GM23338 (cell line): ENCODE measurements around the gene GOLM1. TPM values are rescaled to one million over a fixed set of nuclear protein-coding genes. Genes with fewer than 3 reads are reported as not detected.

ENCODE experiments used
- ATAC-seq: fragments of 200-7000 bp; cut with Tn5 transposase; 3 replicates; pipeline ENCODE4 v1.9.1; 2020
- DNase-seq: peaks from one replicate; pipeline ENCODE4 v3.0.0-alpha.2; 2015; ENCODE audit warnings: low spot score
- H2AFZ ChIP-seq: fragments of 200-600 bp; sonication (generic); 2 replicates; pipeline ENCODE4 v1.8.0; 2016; ENCODE audit warnings: antibody characterized with exemption, mild to moderate bottlenecking, moderate library complexity
- H3F3A ChIP-seq: fragments of 200-600 bp; sonication (generic); replicated peaks from 2 replicates; pipeline ENCODE4 v1.8.0; 2017; ENCODE audit warnings: antibody characterized with exemption, mixed run types, low read depth
- H3K27ac ChIP-seq: fragments of 200-600 bp; sonication (generic); 2 replicates; pipeline ENCODE4 v1.6.1; 2016; ENCODE audit warnings: low read depth
- H3K27me3 ChIP-seq: fragments of 200-600 bp; sonication (generic); 2 replicates; pipeline ENCODE4 v1.8.0; 2016; ENCODE audit warnings: mild to moderate bottlenecking, mixed run types, moderate library complexity; ENCODE audit not compliant: insufficient read depth
- H3K36me3 ChIP-seq: fragments of 200-600 bp; sonication (generic); 2 replicates; pipeline ENCODE4 v1.8.0; 2016; ENCODE audit warnings: mild to moderate bottlenecking; ENCODE audit not compliant: insufficient read depth
- H3K4me1 ChIP-seq: fragments of 200-600 bp; sonication (generic); 2 replicates; pipeline ENCODE4 v1.8.0; 2016; ENCODE audit warnings: mild to moderate bottlenecking, moderate library complexity; ENCODE audit not compliant: insufficient read depth
- H3K4me2 ChIP-seq: fragments of 200-600 bp; sonication (generic); 2 replicates; pipeline ENCODE4 v1.7.1; 2017; ENCODE audit warnings: mixed run types
- H3K4me3 ChIP-seq: fragments of 200-600 bp; sonication (generic); 2 replicates; pipeline ENCODE4 v1.6.1; 2016; ENCODE audit warnings: mixed run types
- H3K79me2 ChIP-seq: fragments of 200-600 bp; sonication (generic); replicated peaks from 2 replicates; pipeline ENCODE4 v1.8.0; 2017; ENCODE audit warnings: mild to moderate bottlenecking; ENCODE audit not compliant: insufficient read depth
- H3K9me2 ChIP-seq: fragments of 200-600 bp; sonication (generic); 2 replicates; pipeline ENCODE4 v1.8.0; 2017; ENCODE audit not compliant: insufficient read depth
- H4K20me1 ChIP-seq: fragments of 200-600 bp; sonication (generic); replicated peaks from 2 replicates; pipeline ENCODE4 v1.8.0; 2017; ENCODE audit warnings: mild to moderate bottlenecking; ENCODE audit not compliant: insufficient read depth
- H3K27ac Mint-ChIP-seq: 2 replicates; pipeline ENCODE4 v1.8.0; 2020; ENCODE audit warnings: inconsistent platforms, mild to moderate bottlenecking, moderate library complexity, mixed read lengths
- H3K27me3 Mint-ChIP-seq: 3 replicates; pipeline ENCODE4 v1.8.0; 2022; ENCODE audit warnings: low read depth, mild to moderate bottlenecking, moderate library complexity, mixed read lengths, inconsistent platforms; ENCODE audit not compliant: insufficient read depth, poor library complexity
- H3K36me3 Mint-ChIP-seq: 3 replicates; pipeline ENCODE4 v1.8.0; 2021; ENCODE audit warnings: low read depth, mild to moderate bottlenecking, inconsistent platforms, moderate library complexity, mixed read lengths
- H3K4me1 Mint-ChIP-seq: 3 replicates; pipeline ENCODE4 v1.8.0; 2020; ENCODE audit warnings: mild to moderate bottlenecking, inconsistent platforms, mixed read lengths
- H3K4me3 Mint-ChIP-seq: 3 replicates; pipeline ENCODE4 v1.8.0; 2021; ENCODE audit warnings: moderate library complexity, mild to moderate bottlenecking, inconsistent platforms, mixed read lengths
- H3K9me3 Mint-ChIP-seq: 3 replicates; pipeline ENCODE4 v1.8.0; 2020; ENCODE audit warnings: moderate library complexity, mild to moderate bottlenecking, inconsistent platforms, mixed read lengths
- CREB1 ChIP-seq: fragments of 250-450 bp; sonication (Bioruptor Pico); IDR thresholded peaks from 2 replicates; pipeline ENCODE4 v1.5.0; 2020; ENCODE audit warnings: low read depth, mild to moderate bottlenecking, moderate library complexity
- EZH2 ChIP-seq: fragments of 200-600 bp; sonication (generic); IDR thresholded peaks from one replicate; pipeline ENCODE4 v1.8.0; 2017; ENCODE audit warnings: antibody characterized with exemption, mild to moderate bottlenecking, low read depth; ENCODE audit not compliant: unreplicated experiment
- EZH2phosphoT487 ChIP-seq: fragments of 200-600 bp; sonication (generic); IDR thresholded peaks from one replicate; pipeline ENCODE4 v1.8.1; 2018; ENCODE audit warnings: antibody characterized with exemption; ENCODE audit not compliant: unreplicated experiment
- JUNB ChIP-seq: IDR thresholded peaks from one replicate; pipeline ENCODE4 v1.6.1; 2016; ENCODE audit warnings: antibody characterized with exemption; ENCODE audit not compliant: unreplicated experiment
- NANOG ChIP-seq: IDR thresholded peaks from 2 replicates; pipeline ENCODE4 v1.6.1; 2016; ENCODE audit warnings: antibody characterized with exemption, borderline replicate concordance
- POLR2AphosphoS5 ChIP-seq: IDR thresholded peaks from 2 replicates; pipeline ENCODE4 v1.6.1; 2016; ENCODE audit warnings: antibody characterized with exemption, low read depth
- STAT1 ChIP-seq: IDR thresholded peaks from one replicate; pipeline ENCODE4 v1.6.1; 2016; ENCODE audit warnings: antibody characterized with exemption; ENCODE audit not compliant: unreplicated experiment
- ZNF114 ChIP-seq: fragments of 250-450 bp; sonication (Bioruptor Pico); IDR thresholded peaks from 2 replicates; pipeline ENCODE4 v1.5.0; 2020; ENCODE audit warnings: mild to moderate bottlenecking, moderate library complexity
- ZNF331 ChIP-seq: fragments of 250-450 bp; sonication (Bioruptor Pico); IDR thresholded peaks from 2 replicates; pipeline ENCODE4 v1.5.0; 2020; ENCODE audit warnings: low read depth, mild to moderate bottlenecking, moderate library complexity
- polyA plus RNA-seq: library from polyadenylated mRNA; unstranded; fragments of >200 nt; fragmentation: Nextera tagmentation; extraction: Ambion mirVana; gene quantifications from 2 replicates; pipeline ENCODE4 v1.2.1, GENCODE V29; 2016
- total RNA-seq: library from RNA; depleted of rRNA; stranded (reverse); fragments of >200 nt; shearing (Covaris generic); gene quantifications from 2 replicates; pipeline ENCODE4 v1.2.3, GENCODE V29; 2014
- TF ChIP-seq, protein P1 (sequence below): fragments of 250-450 bp; sonication (Bioruptor Pico); IDR thresholded peaks from 2 replicates; pipeline ENCODE4 v1.5.0; 2020; ENCODE audit warnings: mild to moderate bottlenecking, moderate library complexity
- TF ChIP-seq, protein P2 (sequence below): IDR thresholded peaks from 2 replicates; pipeline ENCODE4 v1.6.1; 2016; ENCODE audit warnings: antibody characterized with exemption
- TF ChIP-seq, protein P3 (sequence below): IDR thresholded peaks from one replicate; pipeline ENCODE4 v1.6.1; 2018; ENCODE audit warnings: antibody characterized with exemption; ENCODE audit not compliant: unreplicated experiment
- TF ChIP-seq, protein P4 (sequence below), 2 experiments: fragments of 200-600 bp in 1 of 2; sonication (generic) in 1 of 2; conservative IDR thresholded peaks; 2 replicates each; pipeline versions ENCODE4 v1.5.1 to v1.6.1; 2016 to 2017; ENCODE audit warnings: antibody characterized with exemption in 2 of 2, low read depth in 2 of 2, mild to moderate bottlenecking in 2 of 2, moderate library complexity in 1 of 2

The GOLM1 gene
- total and polyA plus RNA-seq, 2 experiments from 2014 or later: 58.3 to 92.4 TPM

DNA sequence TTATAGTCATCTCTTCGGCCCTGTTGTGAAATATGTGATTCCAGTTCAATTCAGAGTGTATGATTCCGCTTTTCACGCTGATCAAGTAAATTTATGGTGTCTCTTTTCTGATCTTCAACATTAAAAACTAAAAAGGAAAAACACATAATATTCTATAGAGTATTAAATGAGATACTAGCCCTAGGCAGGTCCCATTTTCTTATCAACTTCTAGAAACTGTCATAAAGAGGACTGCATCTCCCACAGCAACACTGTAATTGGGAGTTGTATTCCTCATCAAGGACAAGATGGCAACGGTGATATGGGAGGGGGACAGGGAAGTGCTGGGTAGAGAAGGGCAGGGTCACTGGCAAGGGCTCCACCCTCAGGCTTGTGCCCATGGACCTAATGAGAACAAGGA, 71.6 kb downstream of the GOLM1 start:
- no peaks in the 10 kb centered on the region; the same call in 2 of the 3 replicates for H3K9me3 Mint-ChIP-seq
- H3K36me3 Mint-ChIP-seq: peaks cover 71% of the 10 kb centered on the region
- Histone ChIP-seq H3K4me1 (no peaks in the 10 kb centered on the region), H3K4me2 (no peak overlapping the region), H2AFZ (no peak overlapping the region), H3F3A (no peaks in the 10 kb centered on the region), H3K79me2 (no peaks in the 10 kb centered on the region), H3K9me2 (no peaks in the 10 kb centered on the region), H3K4me3 (no peak overlapping the region), H3K27ac (no peak overlapping the region), H3K27me3 (no peaks in the 10 kb centered on the region), H3K36me3 (peaks cover 9% of the 10 kb centered on the region), H4K20me1 (no peaks in the 10 kb centered on the region; the same call in none of the 2 replicates)
- peaks cover 3% of the 10 kb centered on the region; the same call in 1 of the 3 replicates for H3K4me1 Mint-ChIP-seq
- DNase-seq (no peak), ATAC-seq (no peak)
- no peak overlapping the region for H3K27ac Mint-ChIP-seq
- H3K27me3 Mint-ChIP-seq: no peaks in the 10 kb centered on the region
- TF ChIP-seq, protein P1, sequence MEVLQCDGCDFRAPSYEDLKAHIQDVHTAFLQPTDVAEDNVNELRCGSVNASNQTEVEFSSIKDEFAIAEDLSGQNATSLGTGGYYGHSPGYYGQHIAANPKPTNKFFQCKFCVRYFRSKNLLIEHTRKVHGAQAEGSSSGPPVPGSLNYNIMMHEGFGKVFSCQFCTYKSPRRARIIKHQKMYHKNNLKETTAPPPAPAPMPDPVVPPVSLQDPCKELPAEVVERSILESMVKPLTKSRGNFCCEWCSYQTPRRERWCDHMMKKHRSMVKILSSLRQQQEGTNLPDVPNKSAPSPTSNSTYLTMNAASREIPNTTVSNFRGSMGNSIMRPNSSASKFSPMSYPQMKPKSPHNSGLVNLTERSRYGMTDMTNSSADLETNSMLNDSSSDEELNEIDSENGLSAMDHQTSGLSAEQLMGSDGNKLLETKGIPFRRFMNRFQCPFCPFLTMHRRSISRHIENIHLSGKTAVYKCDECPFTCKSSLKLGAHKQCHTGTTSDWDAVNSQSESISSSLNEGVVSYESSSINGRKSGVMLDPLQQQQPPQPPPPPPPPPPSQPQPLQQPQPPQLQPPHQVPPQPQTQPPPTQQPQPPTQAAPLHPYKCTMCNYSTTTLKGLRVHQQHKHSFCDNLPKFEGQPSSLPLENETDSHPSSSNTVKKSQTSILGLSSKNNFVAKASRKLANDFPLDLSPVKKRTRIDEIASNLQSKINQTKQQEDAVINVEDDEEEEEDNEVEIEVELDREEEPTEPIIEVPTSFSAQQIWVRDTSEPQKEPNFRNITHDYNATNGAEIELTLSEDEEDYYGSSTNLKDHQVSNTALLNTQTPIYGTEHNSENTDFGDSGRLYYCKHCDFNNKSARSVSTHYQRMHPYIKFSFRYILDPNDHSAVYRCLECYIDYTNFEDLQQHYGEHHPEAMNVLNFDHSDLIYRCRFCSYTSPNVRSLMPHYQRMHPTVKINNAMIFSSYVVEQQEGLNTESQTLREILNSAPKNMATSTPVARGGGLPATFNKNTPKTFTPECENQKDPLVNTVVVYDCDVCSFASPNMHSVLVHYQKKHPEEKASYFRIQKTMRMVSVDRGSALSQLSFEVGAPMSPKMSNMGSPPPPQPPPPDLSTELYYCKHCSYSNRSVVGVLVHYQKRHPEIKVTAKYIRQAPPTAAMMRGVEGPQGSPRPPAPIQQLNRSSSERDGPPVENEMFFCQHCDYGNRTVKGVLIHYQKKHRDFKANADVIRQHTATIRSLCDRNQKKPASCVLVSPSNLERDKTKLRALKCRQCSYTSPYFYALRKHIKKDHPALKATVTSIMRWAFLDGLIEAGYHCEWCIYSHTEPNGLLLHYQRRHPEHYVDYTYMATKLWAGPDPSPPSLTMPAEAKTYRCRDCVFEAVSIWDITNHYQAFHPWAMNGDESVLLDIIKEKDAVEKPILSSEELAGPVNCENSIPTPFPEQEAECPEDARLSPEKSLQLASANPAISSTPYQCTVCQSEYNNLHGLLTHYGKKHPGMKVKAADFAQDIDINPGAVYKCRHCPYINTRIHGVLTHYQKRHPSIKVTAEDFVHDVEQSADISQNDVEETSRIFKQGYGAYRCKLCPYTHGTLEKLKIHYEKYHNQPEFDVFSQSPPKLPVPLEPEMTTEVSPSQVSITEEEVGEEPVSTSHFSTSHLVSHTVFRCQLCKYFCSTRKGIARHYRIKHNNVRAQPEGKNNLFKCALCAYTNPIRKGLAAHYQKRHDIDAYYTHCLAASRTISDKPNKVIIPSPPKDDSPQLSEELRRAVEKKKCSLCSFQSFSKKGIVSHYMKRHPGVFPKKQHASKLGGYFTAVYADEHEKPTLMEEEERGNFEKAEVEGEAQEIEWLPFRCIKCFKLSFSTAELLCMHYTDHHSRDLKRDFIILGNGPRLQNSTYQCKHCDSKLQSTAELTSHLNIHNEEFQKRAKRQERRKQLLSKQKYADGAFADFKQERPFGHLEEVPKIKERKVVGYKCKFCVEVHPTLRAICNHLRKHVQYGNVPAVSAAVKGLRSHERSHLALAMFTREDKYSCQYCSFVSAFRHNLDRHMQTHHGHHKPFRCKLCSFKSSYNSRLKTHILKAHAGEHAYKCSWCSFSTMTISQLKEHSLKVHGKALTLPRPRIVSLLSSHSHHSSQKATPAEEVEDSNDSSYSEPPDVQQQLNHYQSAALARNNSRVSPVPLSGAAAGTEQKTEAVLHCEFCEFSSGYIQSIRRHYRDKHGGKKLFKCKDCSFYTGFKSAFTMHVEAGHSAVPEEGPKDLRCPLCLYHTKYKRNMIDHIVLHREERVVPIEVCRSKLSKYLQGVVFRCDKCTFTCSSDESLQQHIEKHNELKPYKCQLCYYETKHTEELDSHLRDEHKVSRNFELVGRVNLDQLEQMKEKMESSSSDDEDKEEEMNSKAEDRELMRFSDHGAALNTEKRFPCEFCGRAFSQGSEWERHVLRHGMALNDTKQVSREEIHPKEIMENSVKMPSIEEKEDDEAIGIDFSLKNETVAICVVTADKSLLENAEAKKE (CRISPR knock-in tag): no peak
- no peak for TF ChIP-seq NANOG
- TF ChIP-seq JUNB: no peak
- TF ChIP-seq EZH2phosphoT487: no peak
- no peak for TF ChIP-seq ZNF114 (CRISPR knock-in tag)
- TF ChIP-seq CREB1 (CRISPR knock-in tag): no peak
- TF ChIP-seq, protein P2, sequence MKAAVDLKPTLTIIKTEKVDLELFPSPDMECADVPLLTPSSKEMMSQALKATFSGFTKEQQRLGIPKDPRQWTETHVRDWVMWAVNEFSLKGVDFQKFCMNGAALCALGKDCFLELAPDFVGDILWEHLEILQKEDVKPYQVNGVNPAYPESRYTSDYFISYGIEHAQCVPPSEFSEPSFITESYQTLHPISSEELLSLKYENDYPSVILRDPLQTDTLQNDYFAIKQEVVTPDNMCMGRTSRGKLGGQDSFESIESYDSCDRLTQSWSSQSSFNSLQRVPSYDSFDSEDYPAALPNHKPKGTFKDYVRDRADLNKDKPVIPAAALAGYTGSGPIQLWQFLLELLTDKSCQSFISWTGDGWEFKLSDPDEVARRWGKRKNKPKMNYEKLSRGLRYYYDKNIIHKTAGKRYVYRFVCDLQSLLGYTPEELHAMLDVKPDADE: no peak
- TF ChIP-seq POLR2AphosphoS5: no peak
- no peak for TF ChIP-seq STAT1
- no peak for TF ChIP-seq ZNF331 (CRISPR knock-in tag)
- TF ChIP-seq, protein P3, sequence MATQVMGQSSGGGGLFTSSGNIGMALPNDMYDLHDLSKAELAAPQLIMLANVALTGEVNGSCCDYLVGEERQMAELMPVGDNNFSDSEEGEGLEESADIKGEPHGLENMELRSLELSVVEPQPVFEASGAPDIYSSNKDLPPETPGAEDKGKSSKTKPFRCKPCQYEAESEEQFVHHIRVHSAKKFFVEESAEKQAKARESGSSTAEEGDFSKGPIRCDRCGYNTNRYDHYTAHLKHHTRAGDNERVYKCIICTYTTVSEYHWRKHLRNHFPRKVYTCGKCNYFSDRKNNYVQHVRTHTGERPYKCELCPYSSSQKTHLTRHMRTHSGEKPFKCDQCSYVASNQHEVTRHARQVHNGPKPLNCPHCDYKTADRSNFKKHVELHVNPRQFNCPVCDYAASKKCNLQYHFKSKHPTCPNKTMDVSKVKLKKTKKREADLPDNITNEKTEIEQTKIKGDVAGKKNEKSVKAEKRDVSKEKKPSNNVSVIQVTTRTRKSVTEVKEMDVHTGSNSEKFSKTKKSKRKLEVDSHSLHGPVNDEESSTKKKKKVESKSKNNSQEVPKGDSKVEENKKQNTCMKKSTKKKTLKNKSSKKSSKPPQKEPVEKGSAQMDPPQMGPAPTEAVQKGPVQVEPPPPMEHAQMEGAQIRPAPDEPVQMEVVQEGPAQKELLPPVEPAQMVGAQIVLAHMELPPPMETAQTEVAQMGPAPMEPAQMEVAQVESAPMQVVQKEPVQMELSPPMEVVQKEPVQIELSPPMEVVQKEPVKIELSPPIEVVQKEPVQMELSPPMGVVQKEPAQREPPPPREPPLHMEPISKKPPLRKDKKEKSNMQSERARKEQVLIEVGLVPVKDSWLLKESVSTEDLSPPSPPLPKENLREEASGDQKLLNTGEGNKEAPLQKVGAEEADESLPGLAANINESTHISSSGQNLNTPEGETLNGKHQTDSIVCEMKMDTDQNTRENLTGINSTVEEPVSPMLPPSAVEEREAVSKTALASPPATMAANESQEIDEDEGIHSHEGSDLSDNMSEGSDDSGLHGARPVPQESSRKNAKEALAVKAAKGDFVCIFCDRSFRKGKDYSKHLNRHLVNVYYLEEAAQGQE: no peak
- TF ChIP-seq, protein P4, sequence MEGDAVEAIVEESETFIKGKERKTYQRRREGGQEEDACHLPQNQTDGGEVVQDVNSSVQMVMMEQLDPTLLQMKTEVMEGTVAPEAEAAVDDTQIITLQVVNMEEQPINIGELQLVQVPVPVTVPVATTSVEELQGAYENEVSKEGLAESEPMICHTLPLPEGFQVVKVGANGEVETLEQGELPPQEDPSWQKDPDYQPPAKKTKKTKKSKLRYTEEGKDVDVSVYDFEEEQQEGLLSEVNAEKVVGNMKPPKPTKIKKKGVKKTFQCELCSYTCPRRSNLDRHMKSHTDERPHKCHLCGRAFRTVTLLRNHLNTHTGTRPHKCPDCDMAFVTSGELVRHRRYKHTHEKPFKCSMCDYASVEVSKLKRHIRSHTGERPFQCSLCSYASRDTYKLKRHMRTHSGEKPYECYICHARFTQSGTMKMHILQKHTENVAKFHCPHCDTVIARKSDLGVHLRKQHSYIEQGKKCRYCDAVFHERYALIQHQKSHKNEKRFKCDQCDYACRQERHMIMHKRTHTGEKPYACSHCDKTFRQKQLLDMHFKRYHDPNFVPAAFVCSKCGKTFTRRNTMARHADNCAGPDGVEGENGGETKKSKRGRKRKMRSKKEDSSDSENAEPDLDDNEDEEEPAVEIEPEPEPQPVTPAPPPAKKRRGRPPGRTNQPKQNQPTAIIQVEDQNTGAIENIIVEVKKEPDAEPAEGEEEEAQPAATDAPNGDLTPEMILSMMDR (conservative IDR thresholded peaks at IDR 0.05; ENCODE audit: low read depth in 2 of 2): no peak
- TF ChIP-seq EZH2: no peak
- no peak overlapping the region for H3K4me3 Mint-ChIP-seq
